ENCODE measurements around the gene ERF.

DNA sequence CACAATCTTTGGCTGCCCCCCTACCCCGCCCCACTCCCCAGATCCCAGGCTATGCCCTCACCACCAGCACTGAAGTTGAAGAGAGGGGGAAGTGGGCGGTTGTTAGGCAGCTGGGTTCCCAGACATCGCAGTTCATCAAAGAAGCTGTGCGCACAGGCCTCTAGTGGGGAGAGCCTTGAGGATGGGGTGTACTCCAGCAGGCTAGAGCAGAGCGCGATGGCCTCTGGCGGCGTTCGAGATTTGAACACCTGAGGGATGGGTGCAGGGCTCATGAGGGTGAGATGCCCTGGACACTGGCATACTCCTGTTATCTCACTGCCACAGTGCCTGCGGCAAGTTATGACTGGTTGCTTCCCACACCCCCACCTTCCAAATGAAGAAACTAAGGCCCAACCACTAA is 22.5 kb downstream of the ERF start:
- TF ChIP-seq CTCF (conservative IDR thresholded peaks at IDR 0.05; ENCODE audit: low read depth, low read length) (no peak), EZH2 (IDR thresholded peaks at IDR 0.05; ENCODE audit: low read length, unreplicated experiment) (no peak)

Measured in PC-3 (cell line).